GM19023 (cell line): ENCODE measurements around the gene RAET1L.
"Not testable (repeated sequence)": the region's sequence is repeated elsewhere in the genome, so short reads cannot be mapped to it uniquely, and the experiment has no call there.

ENCODE experiments used
- ATAC-seq: cut with Tn5 transposase; IDR thresholded peaks from one replicate; pipeline ENCODE4 v1.9.1; 2021; ENCODE audit warnings: mild to moderate bottlenecking, moderate library complexity; ENCODE audit not compliant: unreplicated experiment

Gene RAET1L

DNA sequence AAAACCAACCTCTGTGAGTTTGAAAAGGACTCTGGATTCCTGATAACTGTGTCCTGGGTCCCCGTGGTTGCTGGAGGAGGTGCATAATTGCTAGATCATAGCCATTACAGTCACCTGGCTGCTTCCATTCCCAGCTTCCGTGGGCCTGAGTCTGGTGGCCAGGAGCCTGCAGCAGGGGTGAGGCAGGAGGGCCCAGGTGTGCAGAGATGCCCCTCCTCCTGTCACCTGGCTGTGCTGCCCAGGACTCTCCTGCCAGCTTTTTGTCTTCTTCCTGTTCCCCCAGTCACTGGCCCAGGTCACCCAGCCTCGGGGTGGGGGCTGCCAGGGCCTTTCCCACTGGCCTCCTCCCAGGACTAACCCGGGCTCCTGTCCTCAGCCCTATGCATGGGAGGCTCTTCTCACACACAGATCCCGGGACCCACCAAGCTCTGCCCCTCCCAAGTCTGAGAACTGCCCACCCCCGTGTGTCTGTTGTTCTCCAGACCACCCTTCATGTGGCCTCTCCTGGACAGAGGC lies 30.0 kb downstream of the RAET1L start:
- ATAC-seq: no peak

DNA sequence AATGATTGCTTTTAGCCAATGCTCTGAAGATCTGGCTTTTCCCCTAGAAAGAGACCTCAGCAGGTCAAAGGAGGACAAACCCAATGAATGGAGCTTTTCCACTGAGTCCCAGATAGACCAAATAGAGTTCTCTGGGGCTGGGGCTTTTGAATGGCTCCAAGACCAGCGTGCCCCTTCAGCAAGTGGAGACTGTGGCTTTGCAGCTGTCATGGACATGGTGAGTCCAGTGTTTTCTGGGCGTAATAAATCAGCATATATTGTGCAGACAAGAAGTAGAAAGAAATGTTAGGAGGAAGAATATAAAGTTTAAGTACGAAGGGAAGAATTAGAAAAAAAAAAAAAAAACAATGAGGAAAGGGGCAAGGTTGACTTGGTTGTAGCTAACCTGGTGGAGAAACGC lies 33.5 kb downstream of the RAET1L start:
- ATAC-seq: no peak

GRCh38 chr6:149991472-149991795 lies 33.9 kb downstream of the RAET1L start:
- ATAC-seq: not testable (repeated sequence)

GRCh38 chr6:149990661-149991471 lies 34.5 kb downstream of the RAET1L start:
- no peak for ATAC-seq

- no peak for ATAC-seq
Observed at GRCh38 chr6:149990212-149990660, 35.1 kb downstream of the RAET1L start.

GRCh38 chr6:149988550-149989346 lies 36.6 kb downstream of the RAET1L start:
- ATAC-seq: no peak

GRCh38 chr6:149987602-149988107 lies 37.7 kb downstream of the RAET1L start:
- ATAC-seq: no peak

GRCh38 chr6:149985481-149985937 lies 39.8 kb downstream of the RAET1L start:
- ATAC-seq: no peak

DNA sequence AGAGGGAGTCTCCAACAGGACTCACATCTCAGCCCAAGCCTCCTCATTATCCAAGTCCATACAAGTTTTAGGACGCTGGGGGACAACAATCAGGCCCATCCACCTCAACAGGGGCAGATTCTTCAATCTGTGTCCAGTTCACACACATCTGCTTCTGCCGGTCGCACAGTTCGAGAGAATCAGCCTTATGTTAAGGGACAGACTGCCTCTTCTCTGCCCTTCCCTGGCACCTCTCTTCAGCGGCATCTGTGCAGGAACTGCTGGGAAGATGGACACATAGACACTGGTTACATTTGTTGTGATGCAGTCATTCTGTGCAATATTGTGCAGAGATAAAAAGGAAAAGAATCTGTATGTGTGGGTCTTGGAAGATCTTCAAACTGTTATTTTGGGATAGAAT lies 40.6 kb downstream of the RAET1L start:
- no peak for ATAC-seq

DNA sequence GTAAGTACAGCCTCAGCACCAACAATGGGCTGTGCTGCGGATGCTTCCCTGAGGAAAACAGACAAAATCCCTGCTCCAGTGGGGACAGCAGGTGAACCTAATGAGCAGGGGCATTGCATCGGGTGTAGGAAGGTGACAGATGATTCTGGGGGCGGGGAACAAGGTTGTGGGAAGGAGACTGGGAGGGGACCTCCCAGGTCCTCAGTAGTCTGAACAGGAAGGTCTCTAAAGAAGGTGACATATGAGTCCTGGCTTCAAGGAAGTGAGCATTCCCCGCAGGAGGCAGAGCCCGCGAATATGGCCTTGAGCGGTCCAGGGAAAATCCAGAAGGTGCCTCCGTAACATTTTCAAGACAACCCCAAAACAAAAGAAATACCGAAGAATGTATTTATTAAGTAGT lies 42.2 kb downstream of the RAET1L start:
- ATAC-seq: no peak

DNA sequence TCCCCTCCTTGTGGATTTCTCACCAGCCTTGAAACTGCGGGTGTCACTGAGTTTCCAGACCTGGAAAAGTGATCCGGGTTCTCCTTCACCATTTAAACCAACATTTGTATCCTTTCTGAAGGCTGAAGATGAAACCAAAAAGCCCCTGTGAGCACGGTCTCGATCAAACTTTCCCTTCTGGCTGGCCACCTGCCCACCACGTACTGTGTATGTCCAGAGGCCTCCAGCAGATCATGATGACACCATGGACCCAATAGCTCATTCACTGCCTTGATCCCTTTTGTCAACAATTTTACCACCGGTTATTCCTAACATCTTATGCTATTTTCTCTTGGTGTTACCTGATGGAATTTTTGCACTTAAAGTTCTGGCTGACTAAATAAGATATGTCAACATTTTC lies 46.0 kb downstream of the RAET1L start:
- ATAC-seq: no peak

DNA sequence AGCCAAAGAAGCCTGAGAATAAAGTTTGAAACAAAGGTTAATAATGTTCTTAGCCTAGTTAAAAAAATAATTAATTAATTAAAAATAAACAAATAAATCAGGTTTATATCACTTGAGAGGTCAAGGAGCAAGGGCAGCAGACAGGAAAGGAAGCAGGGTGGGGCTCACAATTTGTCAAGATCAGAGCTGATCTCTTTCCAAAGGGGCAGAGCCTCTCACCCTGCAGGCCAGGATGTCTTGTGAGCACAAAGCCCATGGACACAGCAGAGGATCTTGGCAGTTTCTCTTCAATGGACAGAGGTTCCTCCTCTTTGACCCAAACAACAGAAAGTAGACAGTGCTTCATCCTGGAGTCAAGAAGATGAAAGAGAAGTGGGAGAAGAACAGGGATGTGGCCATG lies 46.7 kb downstream of the RAET1L start:
- no peak for ATAC-seq

- ATAC-seq: no peak
Observed at GRCh38 chr6:149977221-149977620, 48.1 kb downstream of the RAET1L start.

DNA sequence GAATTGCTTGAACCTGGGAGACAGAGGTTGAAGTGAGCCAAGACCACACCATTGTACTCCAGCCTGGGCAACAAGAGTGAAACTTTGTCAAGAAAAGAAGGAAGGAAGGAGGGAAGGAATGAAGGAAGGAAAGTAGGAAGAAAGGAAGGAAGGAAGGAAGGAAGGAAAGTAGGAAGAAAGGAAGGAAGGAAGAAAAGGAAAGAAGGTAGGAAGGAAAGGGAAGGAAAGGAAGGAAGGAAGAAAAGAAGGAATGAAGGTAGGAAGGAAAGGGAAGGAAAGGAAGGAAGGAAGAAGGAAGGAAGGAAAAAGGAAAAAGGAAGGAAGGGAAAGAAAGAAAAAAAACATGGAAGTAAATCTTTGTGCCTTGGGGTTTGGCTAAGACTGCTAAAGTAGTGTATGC lies 49.9 kb downstream of the RAET1L start:
- no peak for ATAC-seq

- ATAC-seq: no peak
Observed at GRCh38 chr6:149974825-149975224, 50.5 kb downstream of the RAET1L start.

DNA sequence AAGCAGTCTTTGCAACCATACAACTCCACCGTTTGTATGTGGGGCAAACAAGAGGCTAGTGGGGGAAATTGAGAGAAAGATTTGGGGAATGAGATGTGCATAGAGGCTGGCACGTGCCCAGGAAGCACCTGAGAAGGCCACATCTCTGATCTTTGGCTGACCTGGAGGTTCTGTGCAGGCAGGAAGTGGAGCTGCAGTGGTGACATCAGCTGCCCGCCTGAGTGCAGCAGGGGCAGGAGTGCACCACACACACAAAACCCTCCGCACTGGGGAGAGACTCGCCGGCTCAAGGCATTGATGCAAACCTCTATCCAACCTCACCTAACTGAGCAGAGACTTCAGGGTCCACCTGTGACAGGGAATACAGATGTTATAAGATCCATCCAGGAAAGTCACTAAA lies 50.9 kb downstream of the RAET1L start:
- not testable (repeated sequence) for ATAC-seq

DNA sequence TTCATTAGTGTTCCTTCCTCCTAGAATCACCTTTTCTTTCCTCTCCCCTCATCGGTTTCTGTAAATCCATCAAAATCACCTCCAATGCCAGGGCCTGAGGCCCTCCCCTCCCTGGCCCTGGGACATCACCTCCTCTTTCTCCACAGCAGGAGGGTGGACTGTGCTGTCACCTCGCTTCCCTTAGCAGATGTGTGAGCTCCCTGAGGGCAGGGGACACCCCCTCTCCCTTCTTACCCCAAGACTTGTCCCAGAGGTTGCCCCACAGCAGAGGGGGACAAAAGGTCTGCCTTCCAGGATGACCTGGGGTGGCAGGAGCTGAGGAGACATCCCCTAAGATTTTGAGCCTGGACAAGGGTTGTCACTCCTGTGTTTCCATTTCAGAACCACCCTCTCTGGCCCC lies 55.7 kb downstream of the RAET1L start:
- ATAC-seq: no peak

GRCh38 chr6:149968909-149969308 lies 56.4 kb downstream of the RAET1L start:
- not testable (repeated sequence) for ATAC-seq
